Stimulated activated naive CD8-positive, alpha-beta T cell treated with anti-CD3 and anti-CD28 coated beads, Interleukin-15, amount 100 ng/mL, for 72 hours (primary cell): Measurements from ENCODE around the gene TNFAIP8L2.

ENCODE experiments used
- ATAC-seq: fragments of 150-1000 bp; cut with Tn5 transposase; 2 replicates; pipeline ENCODE4 v1.10.0; 2021; ENCODE audit warnings: mild to moderate bottlenecking, moderate library complexity
- DNase-seq, 2 donors: peaks; one replicate each; pipeline ENCODE4 v3.0.0; 2021 to 2022
- H3K27ac Mint-ChIP-seq, 2 donors: one replicate each; pipeline ENCODE4 v1.8.0; 2022; ENCODE audit warnings: mild to moderate bottlenecking in 2 of 2, mixed read lengths in 2 of 2, moderate library complexity in 2 of 2
- H3K27me3 Mint-ChIP-seq: one replicate; pipeline ENCODE4 v1.8.0; 2022; ENCODE audit warnings: mixed read lengths
- H3K4me1 Mint-ChIP-seq: one replicate; pipeline ENCODE4 v1.8.0; 2022; ENCODE audit warnings: mild to moderate bottlenecking, mixed read lengths
- H3K4me3 Mint-ChIP-seq, 2 donors: one replicate each; pipeline ENCODE4 v1.8.0; 2022; ENCODE audit warnings: mild to moderate bottlenecking in 2 of 2, mixed read lengths in 2 of 2, moderate library complexity in 1 of 2
- H3K9me3 Mint-ChIP-seq, 2 donors: one replicate each; pipeline ENCODE4 v1.8.0; 2022; ENCODE audit warnings: mixed read lengths in 2 of 2

Gene TNFAIP8L2

GRCh38 chr1:151142411-151143056 lies 13.9 kb upstream of the TNFAIP8L2 start:
- DNase-seq (no peak), ATAC-seq (no peak)
- Mint-ChIP-seq H3K27ac (no peak overlapping the region), H3K27me3 (peaks cover 10% of the 10 kb centered on the region), H3K9me3 (no peaks in the 10 kb centered on the region), H3K4me1 (peaks cover 23% of the 10 kb centered on the region), H3K4me3 (no peak overlapping the region)

- DNase-seq (no peak), ATAC-seq (no peak)
- peaks cover 10% of the 10 kb centered on the region for H3K27me3 Mint-ChIP-seq
- H3K4me3 Mint-ChIP-seq: no peak overlapping the region
- H3K4me1 Mint-ChIP-seq: peaks cover 23% of the 10 kb centered on the region
- no peaks in the 10 kb centered on the region for H3K9me3 Mint-ChIP-seq
- H3K27ac Mint-ChIP-seq: no peak overlapping the region
Measured at GRCh38 chr1:151143057-151143435, 13.4 kb upstream of the TNFAIP8L2 start.

GRCh38 chr1:151143986-151144385 lies 12.5 kb upstream of the TNFAIP8L2 start:
- DNase-seq: no peak
- ATAC-seq: no peak
- H3K27ac Mint-ChIP-seq: no peak overlapping the region
- no peak overlapping the region for H3K4me3 Mint-ChIP-seq
- no peaks in the 10 kb centered on the region for H3K9me3 Mint-ChIP-seq
- peaks cover 10% of the 10 kb centered on the region for H3K27me3 Mint-ChIP-seq
- H3K4me1 Mint-ChIP-seq: peaks cover 23% of the 10 kb centered on the region

GRCh38 chr1:151144474-151145303 lies 11.8 kb upstream of the TNFAIP8L2 start:
- H3K4me3 Mint-ChIP-seq: no peak overlapping the region
- ATAC-seq: no peak
- H3K9me3 Mint-ChIP-seq: no peaks in the 10 kb centered on the region
- peaks cover 23% of the 10 kb centered on the region for H3K4me1 Mint-ChIP-seq
- no peak for DNase-seq
- H3K27ac Mint-ChIP-seq: no peak overlapping the region
- peaks cover 10% of the 10 kb centered on the region for H3K27me3 Mint-ChIP-seq

GRCh38 chr1:151145304-151146071 lies 11.0 kb upstream of the TNFAIP8L2 start:
- Mint-ChIP-seq H3K9me3 (no peaks in the 10 kb centered on the region), H3K27me3 (peaks cover 10% of the 10 kb centered on the region), H3K4me1 (peaks cover 23% of the 10 kb centered on the region), H3K4me3 (peak overlapping the region; percentile 90 to 96), H3K27ac (no peak overlapping the region)
- peak in 1 of 2 donors; percentile 31 for DNase-seq
- ATAC-seq: peak; percentile 36

GRCh38 chr1:151146072-151146411 lies 10.4 kb upstream of the TNFAIP8L2 start:
- Mint-ChIP-seq H3K4me1 (peaks cover 23% of the 10 kb centered on the region), H3K4me3 (peak overlapping the region; percentile 90 to 96), H3K9me3 (no peaks in the 10 kb centered on the region), H3K27me3 (peaks cover 10% of the 10 kb centered on the region), H3K27ac (no peak overlapping the region)
- ATAC-seq: peak; percentile 36
- no peak for DNase-seq

GRCh38 chr1:151146412-151147131 lies 9.9 kb upstream of the TNFAIP8L2 start, which contains the start of gene SEMA6C:
SEMA6C (minus strand) TSS chr1:151146631; CDS start chr1:151142621, 4,010 bp downstream.
- Mint-ChIP-seq H3K27ac (peak within 1 kb of the TSS; percentile 75 to 80), H3K4me3 (peak within 1 kb of the TSS; percentile 90 to 96), H3K4me1 (peaks cover 23% of the 10 kb centered on the region), H3K27me3 (peaks cover 10% of the 10 kb centered on the region), H3K9me3 (no peaks in the 10 kb centered on the region)
- ATAC-seq (peak; percentile 99), DNase-seq (peak; percentile 82 to 86)

- Mint-ChIP-seq H3K9me3 (no peaks in the 10 kb centered on the region), H3K4me1 (peaks cover 23% of the 10 kb centered on the region), H3K4me3 (peak overlapping the region; percentile 90 to 96), H3K27ac (peak overlapping the region in 1 of 2 donors; percentile 69), H3K27me3 (peaks cover 10% of the 10 kb centered on the region)
- ATAC-seq (no peak), DNase-seq (no peak)
Measured at GRCh38 chr1:151147132-151147503, 9.3 kb upstream of the TNFAIP8L2 start.

GRCh38 chr1:151147665-151148064 lies 8.8 kb upstream of the TNFAIP8L2 start:
- H3K27me3 Mint-ChIP-seq: peaks cover 10% of the 10 kb centered on the region
- ATAC-seq: no peak
- H3K4me1 Mint-ChIP-seq: peaks cover 23% of the 10 kb centered on the region
- no peak for DNase-seq
- no peak overlapping the region for H3K27ac Mint-ChIP-seq
- H3K4me3 Mint-ChIP-seq: peak overlapping the region in 1 of 2 donors; percentile 17
- no peaks in the 10 kb centered on the region for H3K9me3 Mint-ChIP-seq

GRCh38 chr1:151157067-151157531 lies 650 bp downstream of the TNFAIP8L2 start:
- peak; percentile 44 to 77 for DNase-seq
- peak overlapping the region; percentile 90 to 99 for H3K4me3 Mint-ChIP-seq

GRCh38 chr1:151158326-151158725 lies 1.9 kb downstream of the TNFAIP8L2 start:
- Mint-ChIP-seq H3K27me3 (no peaks in the 10 kb centered on the region), H3K27ac (peak overlapping the region; percentile 92 to 94), H3K4me1 (peaks cover 70% of the 10 kb centered on the region), H3K9me3 (no peaks in the 10 kb centered on the region), H3K4me3 (peak overlapping the region; percentile 90 to 99)
- DNase-seq (peak; percentile 35 to 74), ATAC-seq (peak; percentile 59)

More at GRCh38 chr1:151157067-151157531, 650 bp downstream of the TNFAIP8L2 start:
- Mint-ChIP-seq H3K4me1 (peaks cover 61% of the 10 kb centered on the region), H3K9me3 (no peaks in the 10 kb centered on the region), H3K27ac (peak overlapping the region; percentile 92 to 94), H3K27me3 (no peaks in the 10 kb centered on the region)
- peak; percentile 68 for ATAC-seq

GRCh38 chr1:151158751-151159251 lies 2.4 kb downstream of the TNFAIP8L2 start:
- Mint-ChIP-seq H3K4me3 (peak overlapping the region; percentile 90 to 99), H3K4me1 (peaks cover 75% of the 10 kb centered on the region), H3K27me3 (no peaks in the 10 kb centered on the region), H3K27ac (peak overlapping the region; percentile 92 to 97), H3K9me3 (no peaks in the 10 kb centered on the region)
- peak; percentile 29 for ATAC-seq
- DNase-seq: peak in 1 of 2 donors; percentile 46

GRCh38 chr1:151159373-151159772 lies 2.9 kb downstream of the TNFAIP8L2 start:
- ATAC-seq (no peak), DNase-seq (no peak)
- no peaks in the 10 kb centered on the region for H3K27me3 Mint-ChIP-seq
- peaks cover 81% of the 10 kb centered on the region for H3K4me1 Mint-ChIP-seq
- H3K9me3 Mint-ChIP-seq: no peaks in the 10 kb centered on the region
- peak overlapping the region; percentile 90 to 99 for H3K4me3 Mint-ChIP-seq
- H3K27ac Mint-ChIP-seq: peak overlapping the region; percentile 92 to 97

GRCh38 chr1:151164732-151165280 lies 8.4 kb downstream of the TNFAIP8L2 start:
- peaks cover 78% of the 10 kb centered on the region for H3K4me1 Mint-ChIP-seq
- H3K27ac Mint-ChIP-seq: peak overlapping the region; percentile 96 to 98
- no peaks in the 10 kb centered on the region for H3K9me3 Mint-ChIP-seq
- no peak for DNase-seq
- no peak for ATAC-seq
- no peaks in the 10 kb centered on the region for H3K27me3 Mint-ChIP-seq
- peak overlapping the region; percentile 89 to 94 for H3K4me3 Mint-ChIP-seq
